HG02642 (cell line): ENCODE measurements around the gene CCDC17.
"Not testable (repeated sequence)": the region's sequence is repeated elsewhere in the genome, so short reads cannot be mapped to it uniquely, and the experiment has no call there.

Experiments used
- ATAC-seq: cut with Tn5 transposase; IDR thresholded peaks from one replicate; pipeline ENCODE4 v1.9.1; 2021; ENCODE audit warnings: mild to moderate bottlenecking; ENCODE audit not compliant: unreplicated experiment, poor library complexity

CCDC17 gene

DNA sequence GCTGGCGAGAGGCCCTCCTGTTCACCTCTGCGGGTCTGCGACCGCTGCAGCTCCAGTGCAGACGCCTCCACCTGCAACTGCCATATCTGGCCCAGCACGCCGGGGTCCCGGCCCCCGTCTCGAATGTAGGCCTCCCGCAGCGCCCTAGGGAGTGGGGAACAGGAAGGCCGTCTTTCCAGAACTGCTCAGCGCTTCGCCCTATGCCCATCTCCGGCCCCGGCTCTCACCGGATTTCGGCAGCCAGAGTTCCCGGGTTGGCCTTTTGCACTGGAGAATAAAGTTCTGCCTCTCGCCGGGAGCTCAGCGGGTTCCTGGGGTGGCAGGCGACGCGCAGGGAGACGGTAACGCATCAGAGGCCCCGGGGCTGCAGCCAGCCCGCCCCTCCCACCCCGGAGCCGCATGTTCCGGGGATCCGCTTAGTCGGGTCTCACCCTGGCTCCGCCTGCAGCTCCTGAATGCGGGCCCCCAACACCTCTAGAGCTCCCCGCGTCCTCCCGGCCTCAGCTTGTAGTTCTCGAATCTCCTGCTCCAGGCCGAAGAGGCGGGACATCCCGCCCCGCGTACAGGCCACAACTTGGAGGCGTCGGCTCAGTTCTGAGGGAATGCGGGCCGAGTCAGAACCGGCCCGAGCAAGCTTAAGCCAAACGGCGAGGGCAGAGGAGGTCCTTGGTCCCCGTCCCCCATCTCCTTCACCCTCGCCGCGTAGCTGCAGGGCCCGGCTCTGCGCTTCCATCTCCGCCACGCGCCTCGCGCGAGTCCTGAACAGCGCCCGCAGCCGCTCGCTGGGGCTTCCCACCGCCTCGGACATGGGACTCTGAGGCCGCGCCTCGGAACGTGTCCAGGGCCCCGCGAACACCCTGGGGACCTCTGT lies 1.1 kb downstream of the CCDC17 start:
- ATAC-seq: no peak

- ATAC-seq: no peak
These were observed 1.8 kb downstream of the CCDC17 start for GRCh38 chr1:45621895-45622523.

- no peak for ATAC-seq
These were observed 2.4 kb downstream of the CCDC17 start for GRCh38 chr1:45621501-45621836.

DNA sequence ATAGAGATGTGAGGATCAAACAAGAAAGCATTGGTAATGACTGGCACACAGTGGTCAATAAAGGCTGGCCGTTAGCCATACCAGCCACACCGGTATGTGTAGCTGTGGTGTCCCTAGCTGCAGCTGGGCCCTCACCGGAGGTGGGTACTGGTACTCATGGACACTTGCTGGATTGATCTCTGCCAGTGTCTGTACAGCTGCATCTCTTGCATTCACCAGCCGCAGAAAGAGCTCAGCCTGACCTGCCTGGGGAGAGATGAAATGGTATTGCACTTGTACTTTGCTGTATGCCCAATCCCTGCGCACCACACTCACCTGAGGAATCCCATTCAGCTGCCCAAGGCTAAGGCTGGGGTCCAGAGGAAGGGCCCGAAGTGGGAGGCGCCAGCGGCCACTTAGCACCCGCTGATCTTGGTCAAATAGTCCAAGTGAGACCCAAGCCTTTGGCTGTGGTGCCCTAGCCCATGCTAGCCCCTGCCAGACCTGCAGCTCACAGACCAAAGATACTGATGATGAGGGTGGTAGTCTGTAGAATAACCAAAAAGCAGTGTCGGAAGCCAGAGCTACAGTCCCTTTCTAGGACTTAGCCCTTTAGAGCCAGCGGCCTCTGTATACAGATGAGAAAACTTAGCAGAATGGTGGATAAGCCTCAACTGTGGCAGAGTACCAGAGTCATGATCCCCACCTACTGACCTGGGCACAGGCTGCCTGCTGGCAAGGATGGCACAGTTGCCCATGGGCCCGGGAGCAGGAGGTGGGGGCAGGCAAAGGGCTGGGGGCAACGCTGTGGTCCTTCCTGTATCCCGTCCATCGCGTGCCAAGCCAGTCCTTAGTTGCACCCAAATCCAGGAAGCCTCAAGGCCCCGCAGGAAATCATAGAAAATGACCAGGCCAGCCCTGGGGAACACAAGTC lies 3.0 kb downstream of the CCDC17 start:
- ATAC-seq: no peak

GRCh38 chr1:45619149-45619921 lies 4.5 kb downstream of the CCDC17 start:
- no peak for ATAC-seq

GRCh38 chr1:45617618-45618017 lies 6.2 kb downstream of the CCDC17 start:
- ATAC-seq: no peak

GRCh38 chr1:45615885-45616284 lies 8.0 kb downstream of the CCDC17 start:
- ATAC-seq: no peak

- no peak for ATAC-seq
These were observed 10.8 kb downstream of the CCDC17 start for GRCh38 chr1:45612941-45613579.

GRCh38 chr1:45610589-45611226 lies 13.1 kb downstream of the CCDC17 start:
- no peak for ATAC-seq

DNA sequence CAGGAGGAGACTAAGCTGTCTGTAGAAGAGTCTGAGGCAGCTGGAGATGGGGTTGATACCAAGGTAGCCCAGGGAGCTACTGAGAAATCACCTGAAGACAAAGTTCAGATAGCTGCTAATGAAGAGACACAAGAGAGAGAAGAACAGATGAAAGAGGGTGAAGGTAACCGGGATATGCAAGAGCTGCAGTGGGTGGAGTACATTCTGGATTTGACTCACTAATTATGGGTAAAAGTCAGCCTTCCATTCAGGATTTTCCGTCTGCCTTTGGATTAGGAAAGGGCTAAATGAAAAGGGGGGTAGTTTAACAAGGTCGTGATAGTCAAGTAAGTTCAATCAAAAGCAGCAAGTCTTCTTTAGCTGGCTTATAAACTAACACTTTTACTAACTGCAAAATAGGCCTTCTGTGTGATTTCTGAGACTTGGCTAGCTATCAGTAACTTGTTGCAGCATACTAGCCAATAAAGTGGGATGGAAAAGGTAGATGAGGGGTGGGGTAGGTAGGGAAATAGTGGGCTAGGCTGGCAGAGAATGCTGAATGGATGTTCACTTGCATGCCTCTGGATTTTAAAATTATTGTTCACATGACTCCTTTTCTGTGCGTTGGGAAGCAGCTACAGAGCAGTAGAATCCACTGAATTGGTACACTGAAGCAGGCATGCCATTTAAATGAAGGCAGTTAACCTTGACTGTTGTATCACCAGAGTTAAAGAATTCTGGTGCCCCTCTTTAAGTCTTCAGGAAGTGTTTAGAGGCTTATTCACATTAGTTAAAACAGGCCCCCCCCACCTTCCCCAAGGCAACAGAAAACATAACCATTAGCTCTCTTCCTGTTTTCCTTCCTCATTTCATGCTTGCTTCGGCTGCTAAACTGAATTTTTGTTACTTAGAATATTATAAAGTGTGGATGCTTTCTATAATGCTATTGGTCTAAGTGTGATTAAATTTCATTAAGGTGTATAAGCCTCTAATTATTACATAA lies 15.4 kb downstream of the CCDC17 start:
- ATAC-seq: no peak

- ATAC-seq: no peak
These were observed 16.3 kb downstream of the CCDC17 start for GRCh38 chr1:45607404-45608074.

- no peak for ATAC-seq
These were observed 19.6 kb downstream of the CCDC17 start for GRCh38 chr1:45604239-45604638.

DNA sequence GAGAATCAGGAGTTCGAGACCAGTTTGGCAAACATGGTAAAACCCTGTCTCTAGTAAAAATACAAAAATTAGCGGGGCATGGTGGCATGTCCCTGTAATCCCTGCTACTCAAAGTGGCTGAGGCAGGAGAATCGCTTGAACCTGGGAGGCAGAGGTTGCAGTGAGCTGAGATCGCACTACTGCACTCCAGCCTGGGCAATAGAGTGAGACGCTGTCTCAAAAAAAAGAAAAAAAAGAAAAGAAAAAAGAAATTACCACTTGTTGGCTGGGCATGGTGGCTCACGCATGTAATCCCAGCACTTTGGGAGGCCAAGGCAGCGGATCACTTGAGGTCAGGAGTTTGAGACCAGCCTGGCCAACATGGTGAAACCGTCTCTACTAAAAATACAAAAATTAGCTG lies 27.1 kb downstream of the CCDC17 start:
- ATAC-seq: not testable (repeated sequence)

DNA sequence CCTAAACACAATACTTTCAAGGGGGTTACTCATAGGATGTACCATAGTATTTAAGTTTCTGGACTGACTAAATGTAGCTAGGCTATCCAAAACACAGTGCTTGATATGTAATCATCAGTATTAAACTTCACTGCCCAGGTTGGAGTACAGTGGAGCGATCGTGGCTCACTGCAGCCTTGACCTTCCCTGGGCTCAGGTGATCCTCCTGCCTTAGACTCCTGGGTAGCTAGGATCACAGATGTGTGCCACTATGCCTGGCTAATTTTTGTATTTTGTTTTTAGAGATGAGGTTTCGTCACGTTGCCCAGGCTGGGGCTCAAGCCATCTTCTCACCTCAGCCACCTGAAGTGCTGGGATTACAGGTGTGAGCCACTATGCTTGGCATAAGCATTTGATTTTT lies 29.4 kb downstream of the CCDC17 start:
- no peak for ATAC-seq

DNA sequence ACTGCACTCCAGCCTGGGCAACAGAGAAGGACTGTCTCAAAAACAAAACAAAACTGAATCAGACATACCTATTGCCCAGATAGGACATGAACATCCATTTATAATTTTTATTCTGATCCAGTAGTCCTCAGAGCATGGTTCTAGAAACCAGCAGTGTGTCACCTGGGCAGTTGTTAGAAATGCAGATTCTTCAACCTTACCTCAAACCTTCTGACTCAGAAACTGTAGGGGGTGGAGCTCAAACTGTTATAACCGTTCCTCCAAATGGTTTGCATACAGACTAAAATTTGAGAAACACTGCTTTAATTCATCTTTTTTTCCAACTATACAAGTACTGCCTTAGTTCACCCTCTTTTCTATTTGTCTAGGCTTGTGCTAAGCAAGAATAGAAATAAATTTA lies 34.0 kb downstream of the CCDC17 start:
- ATAC-seq: no peak

GRCh38 chr1:45586769-45587168 lies 37.1 kb downstream of the CCDC17 start:
- no peak for ATAC-seq

DNA sequence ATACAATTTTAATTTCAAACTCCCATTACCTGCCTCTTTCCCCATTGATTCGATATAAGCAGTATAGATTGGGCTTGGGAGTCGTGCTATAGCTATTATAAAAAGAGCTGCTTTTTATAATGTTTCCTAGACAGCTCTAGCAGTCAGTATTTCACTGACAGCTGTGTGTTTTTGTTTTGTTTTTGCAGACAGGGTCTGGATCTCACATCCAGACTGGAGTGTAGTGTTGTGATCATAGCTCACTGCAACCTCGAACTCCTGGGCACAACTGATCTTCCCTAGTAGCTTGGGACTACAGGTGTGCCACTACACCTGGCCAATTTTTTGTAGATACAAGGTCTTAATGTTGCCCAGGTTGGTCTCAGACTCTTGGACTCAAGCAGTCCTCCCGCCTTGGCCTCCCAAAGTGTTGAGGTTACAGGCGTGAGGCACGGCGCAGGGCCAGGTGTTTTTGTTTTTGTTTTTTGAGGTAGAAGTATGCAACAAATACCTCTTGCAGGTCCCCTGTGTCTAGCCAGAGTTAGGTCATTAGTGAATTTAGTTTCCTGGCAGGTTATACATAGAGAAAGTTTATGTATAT lies 38.3 kb downstream of the CCDC17 start:
- no peak for ATAC-seq
